ENCODE data around the gene LGALS13.

Gene LGALS13, protein sequence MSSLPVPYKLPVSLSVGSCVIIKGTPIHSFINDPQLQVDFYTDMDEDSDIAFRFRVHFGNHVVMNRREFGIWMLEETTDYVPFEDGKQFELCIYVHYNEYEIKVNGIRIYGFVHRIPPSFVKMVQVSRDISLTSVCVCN

DNA sequence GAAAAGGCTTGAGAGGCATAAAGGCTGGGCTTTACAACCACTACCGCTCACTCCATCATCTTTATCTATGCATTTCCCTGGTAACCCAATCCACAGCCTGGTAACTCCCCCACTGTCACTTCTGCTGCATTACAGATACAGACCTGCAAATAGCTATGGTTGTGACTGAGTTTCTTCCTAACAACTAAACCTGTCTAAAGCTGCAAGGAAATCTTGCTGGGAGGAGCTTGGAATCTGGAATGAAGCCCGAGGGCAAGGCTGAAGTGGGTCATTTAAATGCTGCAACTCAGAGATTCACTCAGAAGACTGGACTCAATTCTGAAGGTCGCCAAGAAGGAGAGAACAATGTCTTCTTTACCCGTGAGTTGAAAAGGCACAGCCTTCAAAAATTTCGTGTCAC, at the start of gene LGALS13:
Gene LGALS13 (plus strand): TSS at position 301 of the 400 bp plus-strand sequence. CDS start 45 bp downstream, at position 346.
- no peak within 1 kb of the TSS for H3K4me3 ChIP-seq (ENCODE audit: low read depth, low read length)
- TF ChIP-seq, protein P1, sequence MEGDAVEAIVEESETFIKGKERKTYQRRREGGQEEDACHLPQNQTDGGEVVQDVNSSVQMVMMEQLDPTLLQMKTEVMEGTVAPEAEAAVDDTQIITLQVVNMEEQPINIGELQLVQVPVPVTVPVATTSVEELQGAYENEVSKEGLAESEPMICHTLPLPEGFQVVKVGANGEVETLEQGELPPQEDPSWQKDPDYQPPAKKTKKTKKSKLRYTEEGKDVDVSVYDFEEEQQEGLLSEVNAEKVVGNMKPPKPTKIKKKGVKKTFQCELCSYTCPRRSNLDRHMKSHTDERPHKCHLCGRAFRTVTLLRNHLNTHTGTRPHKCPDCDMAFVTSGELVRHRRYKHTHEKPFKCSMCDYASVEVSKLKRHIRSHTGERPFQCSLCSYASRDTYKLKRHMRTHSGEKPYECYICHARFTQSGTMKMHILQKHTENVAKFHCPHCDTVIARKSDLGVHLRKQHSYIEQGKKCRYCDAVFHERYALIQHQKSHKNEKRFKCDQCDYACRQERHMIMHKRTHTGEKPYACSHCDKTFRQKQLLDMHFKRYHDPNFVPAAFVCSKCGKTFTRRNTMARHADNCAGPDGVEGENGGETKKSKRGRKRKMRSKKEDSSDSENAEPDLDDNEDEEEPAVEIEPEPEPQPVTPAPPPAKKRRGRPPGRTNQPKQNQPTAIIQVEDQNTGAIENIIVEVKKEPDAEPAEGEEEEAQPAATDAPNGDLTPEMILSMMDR (IDR thresholded peaks at IDR 0.05; ENCODE audit: low read depth, low read length) = no peak

DNA sequence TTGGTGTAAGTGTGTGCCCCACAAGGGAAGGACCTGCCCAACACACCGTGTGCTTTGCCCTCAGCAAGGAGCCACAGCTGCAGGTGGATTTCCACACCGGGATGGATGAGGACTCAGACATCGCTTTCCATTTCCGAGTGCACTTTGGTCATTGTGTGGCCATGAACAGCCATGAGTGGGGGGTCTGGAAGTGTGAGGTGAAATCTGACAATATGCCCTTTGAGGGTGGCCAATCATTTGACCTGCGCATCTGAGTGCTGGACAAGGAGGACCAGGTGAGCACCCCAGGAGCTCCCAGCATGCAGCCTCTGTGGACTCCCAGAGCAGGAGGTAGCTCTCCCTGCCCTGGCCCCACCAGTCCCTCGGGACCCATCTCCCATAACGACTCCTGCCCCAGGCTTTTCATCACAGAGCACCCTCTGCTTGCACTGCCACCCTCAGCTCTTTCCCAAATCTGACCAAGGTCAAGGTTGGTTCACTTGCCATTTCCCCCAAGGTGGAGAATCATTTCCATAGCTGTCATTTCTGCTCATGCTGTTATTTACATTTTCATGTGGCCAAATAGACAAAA, 49.2 kb upstream of the LGALS13 start:
- H3K4me3 ChIP-seq (ENCODE audit: low read depth, low read length) = no peak overlapping the region
- TF ChIP-seq, protein P1 (IDR thresholded peaks at IDR 0.05; ENCODE audit: low read depth, low read length) = no peak

DNA sequence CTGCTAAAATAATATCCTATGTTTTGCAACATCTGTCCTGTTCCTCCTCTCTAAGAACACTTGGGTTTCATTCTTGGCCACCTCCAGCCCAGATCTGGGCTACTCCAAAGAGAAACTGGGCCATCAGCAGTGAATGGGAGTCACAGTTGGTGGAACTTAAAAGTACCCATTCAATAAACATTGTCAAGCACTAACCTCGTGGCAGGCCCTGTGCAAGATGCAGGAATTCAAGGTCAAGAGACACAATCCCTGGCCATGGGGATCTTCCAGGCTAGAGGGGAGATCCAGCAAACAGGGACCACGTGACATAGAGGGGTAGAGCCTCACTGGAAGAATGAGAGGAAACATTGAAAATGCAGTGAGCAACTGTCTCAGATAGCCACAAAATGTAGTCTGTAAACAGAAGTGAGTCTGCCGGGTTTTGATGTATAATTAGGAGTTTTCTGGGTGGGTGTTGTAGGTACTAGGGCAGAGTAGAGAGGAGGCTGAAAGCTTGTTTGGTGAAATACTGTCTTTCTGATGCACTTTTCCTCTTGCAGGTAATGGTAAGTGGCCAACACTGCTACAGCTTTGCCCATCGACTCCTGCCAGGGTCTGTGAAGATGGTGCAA, 47.5 kb upstream of the LGALS13 start:
- TF ChIP-seq, protein P1 (IDR thresholded peaks at IDR 0.05; ENCODE audit: low read depth, low read length) = no peak
- H3K4me3 ChIP-seq (ENCODE audit: low read depth, low read length) = no peak overlapping the region

DNA sequence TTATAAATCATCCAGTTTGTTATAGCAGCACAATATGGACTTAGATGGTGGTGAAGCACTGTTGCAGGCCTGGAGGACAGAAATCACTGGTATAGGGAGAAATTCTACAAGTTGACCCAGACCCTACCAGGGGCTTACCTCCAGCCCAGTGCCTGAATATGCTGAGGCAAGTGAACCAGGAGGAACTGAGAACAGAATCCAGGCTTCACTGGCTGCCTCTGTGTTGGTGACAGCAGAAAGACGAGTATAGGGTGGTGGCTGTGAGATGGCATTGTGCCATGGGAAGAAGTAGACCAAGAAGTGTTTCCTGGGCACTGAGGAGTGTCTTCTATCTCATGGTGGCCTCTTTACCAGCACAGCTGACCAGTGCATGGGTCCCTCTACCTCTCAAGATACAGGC, 46.4 kb upstream of the LGALS13 start:
- H3K4me3 ChIP-seq (ENCODE audit: low read depth, low read length) = no peak overlapping the region
- TF ChIP-seq, protein P1 (IDR thresholded peaks at IDR 0.05; ENCODE audit: low read depth, low read length) = no peak

DNA sequence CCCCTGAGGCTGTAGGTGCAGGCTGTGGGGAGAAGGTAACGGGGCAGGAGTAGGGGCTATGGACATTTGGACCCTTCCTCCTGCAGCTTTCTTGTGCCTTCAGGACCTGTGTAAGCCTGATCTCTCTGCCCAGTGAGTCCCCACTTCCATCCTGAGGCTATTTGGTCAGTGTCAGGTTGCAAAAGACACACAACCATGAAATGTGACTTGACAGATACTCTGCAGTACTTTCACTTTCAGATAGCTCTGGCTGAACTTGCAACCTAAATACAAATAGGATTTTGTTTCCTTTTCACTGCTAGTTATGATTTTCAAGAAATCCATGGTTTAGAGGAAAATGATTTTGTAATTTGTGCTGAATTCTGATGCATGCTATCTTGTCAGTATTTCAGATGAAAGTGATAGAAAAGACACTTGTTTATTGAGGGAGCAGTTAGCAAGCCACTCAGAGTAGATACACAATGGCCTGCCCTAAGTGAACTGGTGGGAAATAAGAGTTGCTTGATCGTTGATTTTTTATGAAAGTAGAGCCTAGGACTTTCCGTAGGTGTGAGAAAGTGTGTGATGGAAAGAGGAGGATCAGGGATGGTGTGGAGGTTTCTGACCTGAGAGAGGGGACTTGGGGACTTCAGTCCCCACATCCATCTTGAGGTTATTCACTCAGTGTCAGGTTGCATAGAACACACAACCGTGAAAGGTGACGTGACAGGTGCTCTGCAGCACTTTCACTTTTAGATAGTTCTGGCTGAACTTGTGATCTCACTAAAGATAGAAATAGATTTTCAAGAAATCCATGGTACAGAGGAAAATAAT, 44.3 kb upstream of the LGALS13 start:
- no peak overlapping the region; the same call in 1 of the 2 replicates for H3K4me3 ChIP-seq (ENCODE audit: low read depth, low read length)
- TF ChIP-seq, protein P1 (IDR thresholded peaks at IDR 0.05; ENCODE audit: low read depth, low read length) = no peak

DNA sequence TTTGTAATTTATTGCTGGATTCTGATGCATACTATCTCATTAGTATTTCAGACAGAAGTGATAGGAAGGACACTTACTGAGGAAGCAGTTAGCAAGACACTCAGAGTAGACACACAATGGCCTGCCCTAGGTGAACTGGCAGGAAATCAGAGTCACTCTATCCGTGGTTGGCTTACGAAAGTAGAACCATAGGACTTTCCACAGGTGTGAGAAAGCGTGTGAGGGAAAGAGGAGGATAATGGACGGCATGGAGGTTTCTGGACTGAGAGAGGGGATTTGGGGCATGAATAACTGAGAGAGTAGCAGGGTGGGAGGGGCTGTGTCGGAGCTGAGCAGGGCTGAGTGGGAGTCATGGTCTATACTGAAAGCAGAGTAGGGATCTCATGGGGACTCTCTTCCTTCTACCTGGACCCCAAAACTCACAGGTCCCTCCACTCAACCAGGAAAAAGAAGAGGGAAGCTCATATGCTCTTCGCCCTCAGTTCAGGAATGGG, 43.7 kb upstream of the LGALS13 start:
- H3K4me3 ChIP-seq (ENCODE audit: low read depth, low read length) = no peak overlapping the region
- TF ChIP-seq, protein P1 (IDR thresholded peaks at IDR 0.05; ENCODE audit: low read depth, low read length) = no peak

Data from WI38 (cell line).